HG03095 (cell line): ENCODE measurements around the gene STBD1.
"Not testable (repeated sequence)": the region's sequence is repeated elsewhere in the genome, so short reads cannot be mapped to it uniquely, and the experiment has no call there.

Source experiments
- ATAC-seq: cut with Tn5 transposase; IDR thresholded peaks from one replicate; pipeline ENCODE4 v1.9.1; 2021; ENCODE audit warnings: moderate library complexity; ENCODE audit not compliant: unreplicated experiment

Gene STBD1

DNA sequence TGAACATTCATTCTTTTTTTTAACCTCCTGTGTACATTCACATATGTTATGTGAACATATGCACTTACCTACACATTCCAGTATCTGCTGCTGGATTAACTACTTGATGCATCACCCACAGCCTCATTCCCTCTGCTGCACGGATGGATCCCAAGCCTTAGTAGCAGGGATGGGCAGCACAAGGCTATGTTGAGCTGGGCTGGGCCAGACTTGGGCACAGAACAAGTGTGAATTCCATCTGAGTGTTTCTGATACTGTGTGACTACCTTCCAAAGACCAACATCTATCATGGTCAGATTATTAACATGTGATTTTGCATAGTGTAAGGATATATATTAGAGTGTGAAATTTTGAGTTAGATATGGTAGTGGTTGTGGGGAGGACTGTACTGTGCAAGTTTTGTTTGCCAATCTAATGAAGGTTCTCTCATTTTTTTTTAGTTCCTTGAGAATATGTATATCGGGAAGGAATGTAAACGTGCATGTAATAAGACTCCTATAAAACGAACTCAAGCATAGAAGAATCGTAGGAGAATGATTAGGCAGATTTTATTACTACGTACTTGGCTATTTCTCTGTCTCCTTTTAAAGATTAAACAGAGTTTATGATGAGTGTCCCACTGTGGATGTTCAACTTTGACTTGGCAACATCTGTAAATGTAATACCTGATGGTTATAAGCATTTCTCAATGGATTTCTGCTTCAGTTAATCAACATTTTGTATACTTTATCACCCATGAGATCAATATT is 23.4 kb upstream of the STBD1 start:
- ATAC-seq = no peak

DNA sequence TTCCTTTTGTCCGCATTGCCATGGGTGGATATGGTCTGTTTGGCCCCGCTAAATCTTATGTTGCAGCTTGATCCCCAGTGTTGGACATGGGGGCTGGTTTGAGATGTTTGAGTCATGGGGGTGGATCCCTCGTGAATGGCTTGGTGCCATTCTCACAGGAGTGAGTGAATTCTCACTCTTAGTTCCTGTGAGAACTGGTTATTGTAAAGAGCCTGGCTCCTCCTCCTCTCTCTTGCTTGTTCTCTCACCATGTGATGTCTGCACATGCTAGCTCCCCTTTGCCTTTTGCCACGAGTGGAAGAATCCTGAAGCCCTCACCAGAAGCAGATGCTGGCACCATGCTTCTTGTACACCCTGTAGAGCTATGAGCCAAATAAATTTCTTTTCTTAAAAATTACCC is 22.6 kb upstream of the STBD1 start:
- no peak for ATAC-seq

DNA sequence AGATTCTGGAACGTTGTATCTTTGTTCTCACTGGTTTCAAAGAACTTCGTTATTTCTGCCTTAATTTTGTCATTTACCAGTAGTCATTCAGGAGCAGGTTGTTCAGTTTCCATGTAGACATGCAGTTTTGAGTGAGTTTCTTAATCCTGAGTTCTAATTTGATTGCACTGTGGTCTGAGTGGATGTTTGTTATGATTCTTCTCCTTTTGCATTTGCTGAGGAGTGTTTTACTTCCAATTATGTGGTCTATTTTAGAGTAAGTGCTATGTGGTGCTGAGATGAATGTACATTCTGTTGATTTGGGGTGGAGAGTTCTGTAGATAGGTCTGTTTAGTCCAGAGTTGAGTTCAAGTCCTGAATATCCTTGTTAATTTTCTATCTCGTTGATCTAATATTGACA is 18.7 kb upstream of the STBD1 start:
- not testable (repeated sequence) for ATAC-seq

DNA sequence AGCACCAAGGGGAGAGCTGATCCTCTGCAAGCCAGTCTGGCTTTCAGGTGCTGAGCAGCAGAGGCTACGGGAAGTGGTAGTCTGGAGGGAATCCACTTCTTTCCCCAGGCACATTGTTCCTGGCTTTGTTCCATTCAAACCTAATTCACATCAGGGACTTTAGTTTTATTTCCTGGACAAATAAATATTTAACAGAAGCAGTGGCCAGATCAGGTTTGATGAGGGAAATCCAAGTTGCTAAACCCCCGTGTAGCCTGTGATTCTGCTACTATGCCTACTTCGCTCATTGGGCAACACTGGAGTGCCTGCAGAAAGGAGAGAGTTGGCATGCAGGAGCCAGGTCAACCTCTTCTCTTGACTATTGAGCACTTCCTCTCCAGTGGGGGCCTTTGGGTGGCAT is 13.8 kb upstream of the STBD1 start:
- ATAC-seq = no peak

DNA sequence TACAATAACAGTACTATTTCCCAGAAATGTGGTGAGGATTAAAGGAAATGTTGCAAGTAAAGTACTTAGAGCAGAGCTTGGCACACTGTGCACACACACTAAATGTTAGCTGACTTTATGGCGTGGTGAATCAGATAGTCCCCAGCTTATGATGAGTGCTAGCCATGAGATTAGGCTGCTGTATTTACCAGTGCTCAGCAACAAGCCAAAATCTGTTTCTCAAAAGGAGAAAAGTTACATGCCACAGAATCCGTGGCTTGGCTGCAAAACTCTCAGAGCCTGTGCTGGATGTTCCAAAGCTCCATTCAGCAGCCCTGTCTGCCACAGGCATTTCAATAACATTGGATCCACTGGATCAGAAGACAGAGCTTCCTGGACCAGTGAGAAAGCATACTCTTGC is 12.8 kb upstream of the STBD1 start:
- no peak for ATAC-seq

DNA sequence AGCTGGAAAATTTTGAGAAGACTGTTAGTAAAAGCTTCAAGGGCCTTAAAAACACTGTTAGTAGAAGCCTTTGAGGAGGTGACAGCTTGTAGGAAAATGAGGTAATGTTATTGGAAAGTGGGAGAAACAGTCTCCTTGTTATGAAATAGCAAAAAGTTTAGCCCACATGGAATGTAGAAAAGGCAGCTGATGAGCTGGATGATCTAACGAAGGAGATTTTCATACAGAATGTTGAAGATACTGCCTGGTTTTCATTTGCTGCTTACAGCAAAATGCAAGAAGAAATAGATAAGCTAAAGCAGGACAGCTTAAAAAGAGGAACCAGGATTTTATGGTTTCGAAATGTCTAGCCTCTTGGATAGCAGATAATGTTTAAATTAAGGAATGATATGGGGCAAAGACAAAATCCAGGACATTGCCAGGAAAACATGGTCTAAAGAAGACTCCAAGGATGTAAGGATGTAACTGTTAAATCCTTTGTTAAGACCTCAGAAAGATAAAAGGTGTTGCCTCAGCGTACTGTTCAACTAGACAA is 10.2 kb upstream of the STBD1 start:
- ATAC-seq = no peak

DNA sequence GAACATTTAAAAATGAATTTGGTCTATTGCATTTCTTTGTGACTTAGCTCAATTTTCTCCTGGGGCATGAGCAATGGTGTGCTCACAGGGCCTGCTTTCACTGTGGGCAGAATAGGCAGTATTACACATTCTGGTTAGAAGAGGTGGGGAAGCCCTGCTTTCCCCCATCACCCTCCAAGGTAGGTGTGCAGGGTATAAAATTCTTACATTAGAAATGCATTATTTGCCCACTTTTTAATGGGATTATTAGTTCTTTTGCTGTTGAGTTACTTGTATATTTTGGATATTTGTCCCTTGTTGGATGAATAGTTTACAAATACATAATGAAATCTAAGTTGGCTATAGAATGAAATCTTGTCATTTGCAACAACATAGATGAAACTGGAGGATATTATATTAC is 8.3 kb upstream of the STBD1 start:
- no peak for ATAC-seq

DNA sequence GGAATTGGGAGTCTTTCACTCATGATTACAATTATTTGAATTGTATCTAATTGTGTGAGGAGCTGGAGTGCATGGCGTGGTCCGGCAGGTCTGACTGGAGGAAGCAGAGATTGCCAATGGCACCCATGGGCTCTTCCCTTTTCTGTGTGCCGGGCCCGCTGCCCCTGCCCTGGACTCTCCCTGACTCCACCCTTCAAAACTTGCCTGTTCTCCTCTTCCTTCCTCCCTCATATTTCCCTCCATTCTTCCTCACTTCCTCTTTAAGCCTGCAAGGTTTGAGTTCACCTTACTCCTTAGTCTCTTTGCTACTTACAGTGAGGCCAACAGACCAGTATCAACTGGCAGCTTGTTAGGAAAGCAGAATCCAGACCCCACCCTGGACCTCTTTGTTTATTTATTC is 6.5 kb upstream of the STBD1 start:
- no peak for ATAC-seq

DNA sequence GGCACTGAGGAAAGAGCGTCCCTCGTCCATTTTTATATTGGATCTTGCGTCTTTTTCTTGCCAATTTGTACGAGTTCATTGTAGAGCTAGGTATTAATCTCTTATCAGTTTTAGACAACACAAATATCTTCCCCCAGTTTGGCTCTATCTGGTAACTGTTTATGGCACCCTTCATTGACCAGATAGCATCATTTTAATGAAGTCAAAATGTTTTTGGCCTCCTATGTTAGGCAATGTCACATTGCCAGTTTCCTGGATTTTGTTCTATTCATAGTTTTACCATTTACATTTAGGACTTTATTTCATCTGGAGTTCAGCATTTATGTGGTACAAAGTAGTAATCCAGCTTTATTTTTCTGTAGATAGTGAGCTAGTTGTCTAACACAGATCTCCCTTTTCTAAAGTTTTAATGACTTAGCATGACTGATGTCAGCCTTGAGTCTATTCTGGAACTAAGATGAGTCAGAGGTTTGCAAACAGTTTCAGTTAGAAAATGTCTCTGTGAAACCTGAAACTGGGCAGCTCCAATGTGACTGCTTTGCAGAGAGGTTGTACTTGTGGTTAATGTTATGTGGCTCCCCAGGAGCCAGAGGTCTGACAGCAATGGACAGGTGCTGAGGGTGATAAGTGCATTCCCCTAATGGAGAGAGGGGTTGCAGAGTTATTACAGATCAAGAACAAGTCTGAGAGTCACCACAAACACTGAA is 5.3 kb upstream of the STBD1 start:
- peak; percentile 99 for ATAC-seq

DNA sequence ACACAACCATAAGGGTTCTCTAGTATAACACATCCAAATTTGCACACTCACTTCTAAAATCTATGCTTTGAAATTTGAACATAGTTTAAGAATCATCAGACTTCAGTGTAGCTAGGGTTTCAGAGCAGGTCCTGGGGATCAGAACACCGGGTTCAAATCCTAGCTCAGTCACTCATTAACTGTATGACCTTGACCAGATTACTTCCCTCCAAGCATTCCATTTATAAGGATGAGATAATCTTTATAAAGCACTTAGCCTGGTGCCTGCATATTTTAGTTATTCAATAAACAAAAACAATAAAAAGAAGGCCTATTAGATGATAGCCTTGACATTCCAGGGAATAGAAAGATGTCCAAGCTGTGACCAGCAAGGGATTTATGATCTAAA is 4.8 kb upstream of the STBD1 start:
- no peak for ATAC-seq

DNA sequence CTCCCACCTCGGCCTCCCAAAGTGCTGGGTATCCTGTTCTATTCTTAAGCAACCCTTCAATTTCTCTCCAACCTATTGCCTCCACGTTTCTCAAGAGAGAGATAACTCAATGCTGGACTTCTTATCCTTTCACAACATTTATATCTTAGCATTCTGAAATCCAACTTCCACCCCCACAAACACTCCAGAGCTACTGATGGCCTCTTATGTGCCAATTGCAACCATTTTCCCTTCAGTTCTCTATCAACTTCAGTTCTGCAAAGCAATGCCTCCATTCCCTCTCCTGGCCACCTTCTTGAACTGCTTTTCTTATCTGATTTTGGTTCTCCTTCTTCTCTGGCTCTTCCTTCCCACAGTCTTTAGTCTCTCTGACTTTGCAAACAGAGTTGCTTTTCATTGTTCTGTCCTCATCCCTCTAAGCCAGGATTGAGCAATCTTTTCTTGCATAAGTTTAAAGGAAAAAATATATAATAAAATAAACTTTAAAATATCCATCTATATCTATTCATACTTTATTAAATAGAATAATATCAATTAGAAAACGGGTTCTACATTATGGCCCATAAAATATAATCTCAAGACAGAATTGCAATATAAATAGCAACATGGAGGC is 3.6 kb upstream of the STBD1 start:
- ATAC-seq = no peak

DNA sequence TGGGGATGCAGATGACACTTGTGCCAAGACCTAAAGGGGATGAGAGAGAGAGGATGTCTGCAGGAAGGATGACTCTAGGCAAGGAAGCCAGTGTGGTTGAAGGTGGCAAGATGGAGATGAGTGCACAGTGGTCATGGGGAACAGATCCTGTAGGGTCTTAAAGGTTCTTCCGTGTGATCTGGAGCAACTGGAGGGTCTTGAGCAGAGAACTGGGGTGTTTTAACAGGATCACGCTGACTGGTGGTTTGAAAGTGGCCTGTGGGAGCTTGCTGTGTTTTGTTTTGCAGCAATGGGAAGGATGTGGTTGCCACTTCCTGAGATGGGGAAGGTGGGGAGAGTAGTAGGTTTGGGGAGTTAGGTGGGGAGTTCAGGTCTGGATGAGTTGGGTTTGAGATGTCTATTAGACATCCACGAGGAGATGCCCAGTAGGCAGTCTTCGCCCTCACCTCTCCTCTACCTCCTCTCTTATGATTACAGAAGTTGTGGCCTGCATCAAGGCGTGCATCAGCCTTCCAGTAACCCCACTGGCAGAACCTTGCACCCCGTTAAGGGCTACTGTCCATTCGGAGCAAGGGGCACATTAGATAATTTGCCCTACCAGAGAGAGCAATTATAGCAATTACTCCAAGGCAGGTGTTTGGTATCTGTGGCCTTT is 1.4 kb upstream of the STBD1 start:
- ATAC-seq = no peak

DNA sequence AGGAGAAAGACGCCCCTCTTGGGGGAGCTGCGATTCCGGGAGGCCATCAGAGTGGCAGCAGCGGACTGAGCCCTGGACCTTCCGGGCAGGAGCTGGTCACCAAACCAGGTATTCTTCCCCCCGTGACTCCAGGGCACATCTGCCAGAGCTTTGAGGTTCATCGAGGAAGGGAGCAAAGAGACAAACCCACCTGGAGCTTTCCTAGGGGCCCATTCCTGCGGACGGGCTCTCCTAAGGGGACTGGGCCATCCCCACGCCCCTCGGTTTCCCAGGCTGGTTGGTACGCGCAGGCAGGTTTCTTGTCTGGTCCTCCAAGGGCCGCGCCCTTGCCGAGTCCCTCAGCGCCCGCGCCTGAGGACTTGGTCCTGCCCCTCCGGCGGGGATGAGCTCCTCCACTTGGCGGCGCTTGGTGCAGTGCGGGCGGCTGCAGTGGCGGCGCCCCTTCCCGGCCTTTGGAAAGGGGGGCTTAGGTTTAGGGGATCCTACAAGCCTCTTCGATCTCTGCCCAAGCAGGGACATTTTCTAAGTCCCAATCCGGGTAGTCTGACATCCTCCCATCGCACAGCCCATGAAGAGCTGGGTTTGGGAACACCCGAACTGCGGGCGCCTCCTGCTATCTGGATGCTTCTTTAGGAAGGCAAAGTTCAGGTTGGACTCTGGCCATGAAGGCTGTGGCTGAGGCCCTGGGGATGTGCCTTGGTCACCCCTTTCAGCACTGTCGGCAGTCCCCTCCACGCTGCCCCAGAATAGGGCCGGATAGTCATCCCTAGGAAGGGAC is 538 bp downstream of the STBD1 start:
- ATAC-seq = no peak

DNA sequence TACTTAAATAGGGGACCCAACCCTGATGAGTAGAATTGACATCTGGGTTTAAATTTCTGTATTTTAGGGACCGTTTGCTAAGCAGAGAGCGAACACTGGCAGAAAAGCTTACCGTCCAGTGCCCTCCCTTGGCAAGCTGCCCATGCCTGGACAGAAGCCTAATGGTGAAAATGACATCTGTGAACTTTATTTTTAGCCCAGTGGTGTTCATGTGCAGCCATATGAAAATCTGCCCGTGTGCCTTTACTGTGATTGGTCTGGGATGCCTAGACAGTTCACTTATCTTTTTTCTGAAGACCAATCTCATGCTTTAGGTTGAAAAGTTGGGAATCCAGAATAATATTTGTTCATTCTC is 1.1 kb downstream of the STBD1 start:
- no peak for ATAC-seq

DNA sequence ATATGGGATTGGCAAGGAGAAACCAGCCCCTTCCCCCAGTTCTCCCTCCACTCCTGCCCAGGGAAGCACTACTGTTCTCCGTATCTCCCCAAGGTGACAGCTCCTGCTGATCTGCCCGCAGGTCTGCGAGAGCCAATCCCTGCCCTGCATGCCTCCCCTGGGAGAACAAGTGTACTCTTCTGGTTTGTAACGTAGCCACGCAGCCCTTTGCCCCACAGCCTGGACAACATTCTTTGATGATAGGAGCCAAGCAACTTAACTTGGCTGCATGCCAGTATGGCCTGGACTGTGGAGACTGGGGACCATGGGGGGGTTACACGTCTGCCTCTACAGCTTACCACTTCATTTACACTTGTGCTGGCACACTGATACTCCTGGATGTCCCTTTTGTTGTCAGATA is 2.0 kb downstream of the STBD1 start:
- ATAC-seq = no peak

DNA sequence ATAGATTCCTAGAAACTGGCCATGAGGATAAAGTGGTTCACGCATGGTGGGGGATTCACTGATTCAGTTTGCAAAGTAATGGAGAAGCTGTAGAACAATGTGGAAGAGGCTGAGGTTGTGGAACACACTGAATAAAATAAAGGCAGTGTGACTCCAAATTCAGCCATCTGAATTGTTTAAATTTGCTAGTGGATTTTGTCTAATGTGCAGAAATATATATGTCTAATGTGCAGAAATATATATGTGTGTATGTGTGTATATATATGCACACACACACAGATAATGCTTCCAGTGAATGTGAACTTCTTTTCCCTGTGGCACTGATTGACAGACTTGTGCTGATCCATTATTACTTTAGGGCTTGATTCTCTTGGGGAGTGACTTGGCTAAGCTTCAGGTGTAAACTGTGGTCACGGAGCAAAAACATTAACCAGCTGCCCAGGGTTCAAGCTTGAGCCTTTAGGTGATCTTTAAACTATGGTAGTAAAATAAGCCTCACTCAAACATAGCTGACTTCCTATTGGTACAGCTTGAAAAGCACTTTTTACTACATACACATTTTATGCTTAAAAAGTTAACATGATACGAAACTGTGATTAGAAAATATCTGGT is 3.5 kb downstream of the STBD1 start:
- no peak for ATAC-seq

DNA sequence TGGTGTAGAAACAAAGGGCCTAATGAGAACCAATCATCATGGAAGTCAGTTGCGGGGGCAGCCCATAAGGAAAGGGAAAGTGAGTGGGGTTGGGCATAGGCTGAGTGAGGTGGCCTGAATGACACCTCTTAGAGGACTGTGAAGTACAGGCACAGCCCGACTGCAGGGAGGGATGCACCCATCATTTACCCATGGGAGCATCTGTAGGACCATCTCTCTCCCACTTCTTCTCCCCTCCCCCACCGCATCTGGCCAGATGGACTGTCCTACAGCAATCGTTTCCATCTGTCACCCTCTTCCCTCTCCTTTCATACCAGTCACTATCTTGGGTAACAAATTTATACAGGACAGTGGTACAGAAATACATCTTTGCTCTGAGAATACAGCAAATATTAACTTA is 4.2 kb downstream of the STBD1 start:
- ATAC-seq = no peak

DNA sequence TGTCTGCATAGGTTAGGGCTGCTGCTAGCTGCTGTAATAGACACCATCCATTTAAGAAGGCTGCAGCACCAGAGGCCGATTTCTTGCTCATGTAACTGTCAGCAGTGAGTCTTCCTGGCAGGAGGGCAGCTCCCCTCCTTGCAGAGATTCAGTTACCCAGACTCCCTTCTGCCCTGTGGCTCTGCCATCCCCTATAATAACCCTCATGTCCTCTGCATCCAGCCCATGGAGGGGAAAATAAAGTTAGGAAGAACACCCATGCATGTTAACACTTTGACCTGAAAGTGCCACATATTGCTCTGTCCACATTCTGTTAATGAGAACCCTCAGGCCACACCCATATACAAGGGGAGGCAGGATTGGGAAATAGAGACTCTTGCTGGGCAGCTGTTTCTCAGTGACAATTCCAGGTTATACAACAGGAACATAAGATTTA is 5.4 kb downstream of the STBD1 start:
- ATAC-seq = no peak

DNA sequence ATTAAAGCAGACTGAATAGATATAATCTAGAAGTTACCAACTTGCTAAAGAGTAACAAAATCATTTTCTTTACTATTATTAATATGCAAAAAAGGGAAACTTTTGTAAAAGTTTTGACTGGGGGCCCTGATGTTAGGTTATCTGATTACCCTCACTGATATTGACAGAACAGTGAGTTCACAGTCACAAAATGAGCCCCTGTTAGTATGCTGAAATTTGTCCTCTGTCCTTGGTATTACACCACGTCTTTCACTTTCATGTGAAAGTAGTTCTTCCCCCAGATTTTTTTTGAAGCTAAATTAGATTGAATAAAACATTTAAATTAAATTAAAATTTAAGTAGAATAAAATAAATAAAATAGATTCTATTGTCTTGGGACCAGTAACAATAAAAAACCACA is 5.9 kb downstream of the STBD1 start:
- ATAC-seq = no peak

DNA sequence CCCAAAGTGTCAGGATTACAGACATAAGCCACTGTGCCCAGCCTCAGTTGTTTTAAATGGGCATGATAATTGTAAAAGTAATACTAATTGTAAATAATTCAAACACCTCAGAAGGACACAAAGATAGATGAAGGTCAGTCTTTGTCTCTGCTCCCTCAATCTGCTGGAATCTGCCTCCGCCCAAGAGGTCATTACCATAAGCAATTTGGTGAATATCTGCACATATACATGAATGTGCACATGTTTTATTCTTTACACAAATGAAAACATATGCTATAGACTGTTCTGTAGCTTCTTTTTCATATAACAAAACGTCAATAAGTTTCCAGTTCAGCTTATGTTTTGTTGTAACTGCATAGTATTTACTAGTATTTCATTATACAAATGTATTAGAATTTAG is 7.0 kb downstream of the STBD1 start:
- ATAC-seq = no peak
